ENCODE measurements around the gene FXYD4. TPM values are rescaled to one million over a fixed set of nuclear protein-coding genes. Genes with fewer than 3 reads are reported as not detected.

Gene FXYD4
- total RNA-seq, 1 experiment from 2014 or later, result not detected

GRCh38 chr10:43389867-43390266, 18.4 kb downstream of the FXYD4 start:
- no peak overlapping the region for H3K4me3 Mint-ChIP-seq (ENCODE audit: unreplicated experiment)
- peaks cover 100% of the 10 kb centered on the region for H3K36me3 Mint-ChIP-seq (ENCODE audit: insufficient read depth, unreplicated experiment)
- peaks cover 28% of the 10 kb centered on the region for H3K4me1 Mint-ChIP-seq (ENCODE audit: insufficient read depth, unreplicated experiment)
- no peak for TF ChIP-seq CTCF (IDR thresholded peaks at IDR 0.05; ENCODE audit: unreplicated experiment)
- DNase-seq (ENCODE audit: unreplicated experiment), result no peak
- no peak overlapping the region for H3K27ac Mint-ChIP-seq (ENCODE audit: low read depth, unreplicated experiment)
- H3K27me3 Mint-ChIP-seq (ENCODE audit: insufficient read depth, unreplicated experiment), result no peaks in the 10 kb centered on the region
- H3K9me3 Mint-ChIP-seq (ENCODE audit: unreplicated experiment), result no peaks in the 10 kb centered on the region
- intact Hi-C loops (cut with micrococcal nuclease), result no loop called here
- POLR2A ChIA-PET, result interaction anchor here (1.0 to 1.6 kb wide), 2 partner anchors 18 to 47 kb away, joined by 5 to 7 read pairs; no protein-coding TSS in a partner anchor
- CTCF ChIA-PET, result interaction anchor here (0.9 to 2.8 kb wide), 5 partner anchors 10 to 73 kb away, joined by 3 to 20 read pairs (median 5); no protein-coding TSS in a partner anchor
- no TSS peak for BruUV-seq (replicated peaks)

GRCh38 chr10:43390333-43390732, 18.9 kb downstream of the FXYD4 start:
- H3K36me3 Mint-ChIP-seq (ENCODE audit: insufficient read depth, unreplicated experiment), result peaks cover 100% of the 10 kb centered on the region
- no peak overlapping the region for H3K4me3 Mint-ChIP-seq (ENCODE audit: unreplicated experiment)
- peaks cover 28% of the 10 kb centered on the region for H3K4me1 Mint-ChIP-seq (ENCODE audit: insufficient read depth, unreplicated experiment)
- H3K27me3 Mint-ChIP-seq (ENCODE audit: insufficient read depth, unreplicated experiment), result no peaks in the 10 kb centered on the region
- H3K9me3 Mint-ChIP-seq (ENCODE audit: unreplicated experiment), result no peaks in the 10 kb centered on the region
- intact Hi-C loops (cut with micrococcal nuclease), result no loop called here
- no peak for DNase-seq (ENCODE audit: unreplicated experiment)
- ChIA-PET POLR2A (interaction anchor here (1.0 to 1.6 kb wide), 2 partner anchors 17 to 46 kb away, joined by 5 to 7 read pairs; no protein-coding TSS in a partner anchor), CTCF (interaction anchor here (0.6 to 2.8 kb wide), 12 partner anchors 10 to 543 kb away, joined by 3 to 20 read pairs (median 4); partner anchors contain the start of gene HNRNPF)
- TF ChIP-seq CTCF (IDR thresholded peaks at IDR 0.05; ENCODE audit: unreplicated experiment), result no peak
- BruUV-seq (replicated peaks), result no TSS peak
- no peak overlapping the region for H3K27ac Mint-ChIP-seq (ENCODE audit: low read depth, unreplicated experiment)

GRCh38 chr10:43390759-43391158, 19.3 kb downstream of the FXYD4 start:
- peaks cover 28% of the 10 kb centered on the region for H3K4me1 Mint-ChIP-seq (ENCODE audit: insufficient read depth, unreplicated experiment)
- H3K27me3 Mint-ChIP-seq (ENCODE audit: insufficient read depth, unreplicated experiment), result no peaks in the 10 kb centered on the region
- no peak overlapping the region for H3K4me3 Mint-ChIP-seq (ENCODE audit: unreplicated experiment)
- peaks cover 100% of the 10 kb centered on the region for H3K36me3 Mint-ChIP-seq (ENCODE audit: insufficient read depth, unreplicated experiment)
- peak; percentile 61 for DNase-seq (ENCODE audit: unreplicated experiment)
- no TSS peak for BruUV-seq (replicated peaks)
- peak; percentile 55 for TF ChIP-seq CTCF (IDR thresholded peaks at IDR 0.05; ENCODE audit: unreplicated experiment)
- CTCF ChIA-PET, result interaction anchor here (0.6 to 2.8 kb wide), 11 partner anchors 10 to 544 kb away, joined by 3 to 20 read pairs (median 4); partner anchors contain the start of gene HNRNPF
- H3K9me3 Mint-ChIP-seq (ENCODE audit: unreplicated experiment), result no peaks in the 10 kb centered on the region
- intact Hi-C loops (cut with micrococcal nuclease), result no loop called here
- POLR2A ChIA-PET, result interaction anchor here (0.5 to 1.6 kb wide), 3 partner anchors 17 to 46 kb away, joined by 3 to 7 read pairs (median 5); no protein-coding TSS in a partner anchor
- no peak overlapping the region for H3K27ac Mint-ChIP-seq (ENCODE audit: low read depth, unreplicated experiment)

GRCh38 chr10:43391496-43391895, 20.1 kb downstream of the FXYD4 start:
- H3K27me3 Mint-ChIP-seq (ENCODE audit: insufficient read depth, unreplicated experiment), result no peaks in the 10 kb centered on the region
- intact Hi-C loops (cut with micrococcal nuclease), result no loop called here
- no peak overlapping the region for H3K4me3 Mint-ChIP-seq (ENCODE audit: unreplicated experiment)
- POLR2A ChIA-PET, result interaction anchor here (0.5 kb wide), 1 partner anchor 35 kb away, joined by 3 read pairs; no protein-coding TSS in a partner anchor
- BruUV-seq (replicated peaks), result no TSS peak
- H3K27ac Mint-ChIP-seq (ENCODE audit: low read depth, unreplicated experiment), result peak overlapping the region; percentile 54
- peaks cover 100% of the 10 kb centered on the region for H3K36me3 Mint-ChIP-seq (ENCODE audit: insufficient read depth, unreplicated experiment)
- H3K4me1 Mint-ChIP-seq (ENCODE audit: insufficient read depth, unreplicated experiment), result peaks cover 28% of the 10 kb centered on the region
- CTCF ChIA-PET, result interaction anchor here (0.9 to 2.8 kb wide), 5 partner anchors 12 to 98 kb away, joined by 3 to 20 read pairs (median 4); no protein-coding TSS in a partner anchor
- no peaks in the 10 kb centered on the region for H3K9me3 Mint-ChIP-seq (ENCODE audit: unreplicated experiment)
- DNase-seq (ENCODE audit: unreplicated experiment), result no peak
- no peak for TF ChIP-seq CTCF (IDR thresholded peaks at IDR 0.05; ENCODE audit: unreplicated experiment)

All from MCF 10A (cell line).